Loucy (cell line): Measurements from ENCODE around the gene ADCY2.

Source experiments
- EZH2phosphoT487 ChIP-seq: fragments of 200-600 bp; IDR thresholded peaks from 2 replicates; pipeline ENCODE4 v1.6.1; 2018; ENCODE audit warnings: antibody characterized with exemption, mild to moderate bottlenecking, moderate library complexity, borderline replicate concordance
- TF ChIP-seq, protein P1 (sequence below): fragments of 200-600 bp; sonication (generic); conservative IDR thresholded peaks from 2 replicates; pipeline ENCODE4 v1.5.1; 2014; ENCODE audit warnings: mild to moderate bottlenecking, antibody characterized with exemption, low read length

DNA sequence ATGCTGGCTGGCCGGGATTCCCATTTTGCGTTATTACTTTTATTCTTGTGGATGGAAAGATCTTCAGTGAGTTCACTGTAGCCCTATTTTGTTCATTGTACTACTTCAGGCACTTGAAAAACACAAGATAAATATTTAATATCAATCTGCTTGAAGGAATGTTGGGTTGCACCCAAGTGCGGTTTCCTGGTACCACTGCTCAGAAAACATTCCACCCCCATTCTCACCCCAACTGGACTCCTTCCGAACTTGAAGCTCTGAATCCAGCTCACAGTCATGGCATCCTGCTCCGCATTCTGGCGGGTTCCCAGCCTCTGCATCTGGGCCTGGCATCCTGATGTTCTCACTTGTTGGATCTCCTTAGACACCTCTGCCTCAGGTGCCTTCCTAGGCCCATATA, 351.8 kb downstream of the ADCY2 start:
- TF ChIP-seq, protein P1, sequence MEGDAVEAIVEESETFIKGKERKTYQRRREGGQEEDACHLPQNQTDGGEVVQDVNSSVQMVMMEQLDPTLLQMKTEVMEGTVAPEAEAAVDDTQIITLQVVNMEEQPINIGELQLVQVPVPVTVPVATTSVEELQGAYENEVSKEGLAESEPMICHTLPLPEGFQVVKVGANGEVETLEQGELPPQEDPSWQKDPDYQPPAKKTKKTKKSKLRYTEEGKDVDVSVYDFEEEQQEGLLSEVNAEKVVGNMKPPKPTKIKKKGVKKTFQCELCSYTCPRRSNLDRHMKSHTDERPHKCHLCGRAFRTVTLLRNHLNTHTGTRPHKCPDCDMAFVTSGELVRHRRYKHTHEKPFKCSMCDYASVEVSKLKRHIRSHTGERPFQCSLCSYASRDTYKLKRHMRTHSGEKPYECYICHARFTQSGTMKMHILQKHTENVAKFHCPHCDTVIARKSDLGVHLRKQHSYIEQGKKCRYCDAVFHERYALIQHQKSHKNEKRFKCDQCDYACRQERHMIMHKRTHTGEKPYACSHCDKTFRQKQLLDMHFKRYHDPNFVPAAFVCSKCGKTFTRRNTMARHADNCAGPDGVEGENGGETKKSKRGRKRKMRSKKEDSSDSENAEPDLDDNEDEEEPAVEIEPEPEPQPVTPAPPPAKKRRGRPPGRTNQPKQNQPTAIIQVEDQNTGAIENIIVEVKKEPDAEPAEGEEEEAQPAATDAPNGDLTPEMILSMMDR: no peak
- TF ChIP-seq EZH2phosphoT487: no peak
